HG03342 (cell line): ENCODE results near the gene SGTA.

Experiments used
- ATAC-seq: cut with Tn5 transposase; IDR thresholded peaks from one replicate; pipeline ENCODE4 v1.9.1; 2021; ENCODE audit warnings: mild to moderate bottlenecking, moderate library complexity; ENCODE audit not compliant: unreplicated experiment

Gene SGTA

DNA sequence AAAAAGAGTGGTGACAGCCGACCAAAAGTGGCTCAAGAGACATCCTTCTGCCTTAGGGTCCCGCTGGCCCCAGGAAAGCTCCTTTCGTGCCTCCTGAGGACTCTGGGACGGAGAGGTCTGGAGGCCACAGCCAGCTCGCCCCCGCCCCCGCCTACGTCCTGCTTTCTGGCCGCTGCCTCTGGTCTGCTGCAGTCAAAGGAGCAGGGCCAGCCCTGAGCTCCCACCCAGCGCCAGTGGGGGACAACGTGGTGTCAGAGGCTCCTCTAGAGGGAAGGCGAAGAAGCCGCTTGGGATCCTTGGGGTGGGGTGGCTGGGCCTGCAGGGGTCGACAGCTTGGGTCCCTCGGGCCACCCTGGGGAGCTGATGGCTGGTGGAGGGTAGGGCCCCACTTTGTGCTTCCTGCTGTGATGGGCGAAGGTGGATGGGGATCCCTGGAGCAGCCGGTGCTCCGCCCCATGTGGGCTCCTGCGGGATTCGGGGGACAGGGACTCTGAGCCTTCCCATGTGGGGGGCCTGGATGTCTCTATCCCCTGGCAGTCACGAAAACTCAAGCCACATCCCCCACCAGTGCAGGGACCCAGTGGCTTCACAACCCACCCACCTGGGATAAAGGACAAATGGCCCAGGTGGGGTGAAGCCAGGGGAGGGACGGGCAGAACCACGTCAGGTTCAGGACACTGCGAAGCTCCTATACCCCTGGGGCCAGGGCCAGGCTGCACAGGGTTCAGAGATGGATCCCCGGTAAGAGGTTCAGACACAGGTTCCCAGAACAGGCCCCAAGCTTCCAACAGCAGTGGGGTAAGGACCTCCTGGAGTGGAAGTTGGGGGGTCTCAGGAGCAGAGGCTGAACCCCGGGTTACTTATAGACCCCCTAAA lies 52.9 kb downstream of the SGTA start:
- ATAC-seq: no peak

- no peak for ATAC-seq
Observed at GRCh38 chr19:2728783-2729387, 54.2 kb downstream of the SGTA start.

- ATAC-seq: no peak
Observed at GRCh38 chr19:2727640-2727944, 55.5 kb downstream of the SGTA start.

DNA sequence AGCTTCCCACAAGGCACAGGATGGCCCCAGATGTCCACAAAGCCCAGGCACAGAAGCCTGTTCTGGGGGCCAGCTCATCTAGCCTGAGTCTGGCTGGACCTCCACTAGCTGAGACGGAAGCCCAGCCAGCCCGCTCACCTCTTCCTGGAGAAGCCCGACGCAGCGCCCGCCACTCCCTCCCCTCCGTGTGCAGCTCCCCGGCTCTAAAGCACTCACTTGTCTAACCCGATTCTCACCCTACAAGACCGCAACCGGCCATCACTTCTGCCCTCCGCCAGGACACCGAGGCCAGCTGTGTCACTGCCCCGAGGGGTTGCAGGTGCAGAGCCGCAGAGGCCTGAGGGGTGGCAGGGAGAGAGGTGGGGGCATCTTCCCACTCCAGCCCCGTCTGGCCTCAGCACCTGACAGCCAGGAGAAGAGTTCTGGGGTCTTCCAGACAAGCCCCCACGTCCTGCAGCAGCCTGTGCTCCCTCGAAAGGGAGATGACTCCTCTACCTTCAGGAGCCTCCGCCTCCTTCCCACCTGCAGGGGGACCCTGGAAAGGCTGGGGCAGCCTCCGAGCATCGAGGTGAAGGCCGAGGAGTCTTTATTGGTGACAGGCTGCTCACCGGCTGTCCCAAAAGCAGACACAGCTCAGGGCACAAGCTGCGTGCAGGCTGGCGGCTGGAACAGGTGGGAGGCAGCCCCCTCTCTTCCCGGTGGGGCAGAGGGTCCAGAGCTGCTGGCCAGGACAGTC lies 56.0 kb downstream of the SGTA start:
- no peak for ATAC-seq

DNA sequence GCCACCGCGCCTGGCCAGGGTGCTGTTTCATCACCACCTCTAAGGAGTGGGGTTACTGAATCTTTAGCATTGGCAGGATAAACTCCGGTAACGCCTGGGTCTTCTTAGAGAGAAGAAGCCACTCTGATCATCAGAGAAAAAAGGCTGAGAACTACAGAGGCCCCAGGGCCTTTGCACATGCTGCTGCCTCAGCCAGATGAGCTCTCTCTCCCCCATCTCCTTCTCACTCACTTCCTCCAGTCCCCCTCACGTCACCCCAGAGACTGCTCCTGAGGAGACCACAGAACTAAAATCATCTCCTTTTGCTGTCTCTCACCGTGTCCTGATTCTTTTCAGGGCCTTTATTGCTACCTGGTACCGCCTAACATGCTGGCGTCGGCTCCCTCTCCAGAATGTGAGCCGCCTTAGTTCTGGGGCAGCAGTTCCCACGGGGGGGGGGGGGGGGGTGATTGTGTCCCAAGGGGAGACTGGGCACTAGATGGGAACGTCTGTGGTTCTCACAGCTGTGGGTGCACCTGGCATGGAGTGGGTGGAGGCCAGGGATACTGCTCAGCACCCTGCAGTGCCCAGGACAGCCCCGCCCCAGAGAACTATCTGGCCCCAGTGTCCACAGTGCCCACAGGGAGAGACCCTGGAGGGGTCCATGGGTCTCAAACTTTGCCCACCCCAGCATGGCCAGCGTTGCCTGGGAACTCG lies 56.8 kb downstream of the SGTA start:
- no peak for ATAC-seq

DNA sequence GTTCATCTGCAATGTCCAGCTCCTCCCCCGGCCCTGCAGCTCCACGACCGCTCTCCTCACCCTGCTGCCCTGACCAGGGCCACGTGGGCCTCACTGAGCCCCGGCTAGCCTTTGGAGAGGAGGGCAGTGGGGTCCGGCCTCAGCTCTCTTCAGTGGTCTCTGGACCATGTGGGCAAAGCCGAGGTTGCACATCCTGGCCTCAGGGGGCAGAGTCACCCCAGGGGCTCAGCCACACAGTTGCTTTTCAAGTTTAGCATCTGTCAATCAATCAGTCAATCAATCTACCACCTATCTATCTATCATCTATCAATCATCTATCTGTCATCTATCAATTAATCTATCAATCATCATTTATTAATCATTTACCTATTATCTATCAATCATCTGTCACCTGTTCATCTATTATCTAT lies 58.9 kb downstream of the SGTA start:
- ATAC-seq: no peak

- ATAC-seq: no peak
Observed at GRCh38 chr19:2723747-2724146, 59.3 kb downstream of the SGTA start.

GRCh38 chr19:2723345-2723715 lies 59.7 kb downstream of the SGTA start:
- ATAC-seq: no peak

GRCh38 chr19:2722541-2723344 lies 60.3 kb downstream of the SGTA start:
- no peak for ATAC-seq

DNA sequence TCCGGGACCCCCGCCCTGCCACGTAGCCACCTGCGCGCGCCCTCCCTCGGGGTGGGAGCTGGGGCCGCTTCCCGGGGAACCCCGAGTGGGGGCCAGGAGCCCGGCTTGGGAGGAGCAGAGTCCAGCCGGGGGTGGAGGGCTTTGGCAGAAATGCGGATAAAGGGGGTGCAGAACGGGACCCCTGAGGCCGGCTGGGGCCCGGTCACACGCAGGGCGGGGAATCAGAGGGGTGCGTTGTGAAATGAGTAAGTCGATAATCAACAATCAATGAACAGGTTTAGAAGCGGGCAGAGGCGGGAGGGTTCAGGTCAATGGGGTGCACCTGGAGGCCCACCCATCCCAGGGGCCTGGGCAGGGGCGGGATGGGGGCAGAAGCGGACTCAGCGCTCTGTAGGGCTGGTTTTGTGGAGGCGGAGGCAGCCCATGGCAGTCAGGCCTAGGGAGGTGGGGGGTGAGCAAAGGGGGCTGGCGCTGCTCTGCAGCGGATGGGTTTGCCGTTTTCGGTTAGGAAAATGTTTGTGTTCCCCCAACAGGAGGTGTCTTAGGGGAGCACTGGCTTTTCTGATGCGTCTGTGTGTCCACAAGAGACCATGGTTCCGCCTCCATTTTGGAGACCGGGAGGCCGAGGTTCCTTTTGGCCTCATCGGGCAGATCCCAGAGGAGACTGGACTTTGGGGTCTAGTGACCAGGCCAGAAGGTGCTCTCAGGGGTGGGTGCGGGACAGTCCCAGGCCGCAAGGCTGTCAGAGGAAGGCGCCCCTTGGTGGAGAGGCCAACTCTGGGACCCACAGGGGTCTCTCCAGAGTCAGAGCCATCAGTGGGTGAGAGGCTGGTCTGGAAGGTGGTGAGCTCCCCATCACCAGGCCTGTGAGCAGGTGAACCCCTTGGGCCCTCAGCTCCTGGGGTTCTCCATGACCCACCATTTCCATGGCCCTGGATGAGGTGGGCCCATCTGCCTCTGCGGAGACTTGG lies 61.2 kb downstream of the SGTA start:
- no peak for ATAC-seq

DNA sequence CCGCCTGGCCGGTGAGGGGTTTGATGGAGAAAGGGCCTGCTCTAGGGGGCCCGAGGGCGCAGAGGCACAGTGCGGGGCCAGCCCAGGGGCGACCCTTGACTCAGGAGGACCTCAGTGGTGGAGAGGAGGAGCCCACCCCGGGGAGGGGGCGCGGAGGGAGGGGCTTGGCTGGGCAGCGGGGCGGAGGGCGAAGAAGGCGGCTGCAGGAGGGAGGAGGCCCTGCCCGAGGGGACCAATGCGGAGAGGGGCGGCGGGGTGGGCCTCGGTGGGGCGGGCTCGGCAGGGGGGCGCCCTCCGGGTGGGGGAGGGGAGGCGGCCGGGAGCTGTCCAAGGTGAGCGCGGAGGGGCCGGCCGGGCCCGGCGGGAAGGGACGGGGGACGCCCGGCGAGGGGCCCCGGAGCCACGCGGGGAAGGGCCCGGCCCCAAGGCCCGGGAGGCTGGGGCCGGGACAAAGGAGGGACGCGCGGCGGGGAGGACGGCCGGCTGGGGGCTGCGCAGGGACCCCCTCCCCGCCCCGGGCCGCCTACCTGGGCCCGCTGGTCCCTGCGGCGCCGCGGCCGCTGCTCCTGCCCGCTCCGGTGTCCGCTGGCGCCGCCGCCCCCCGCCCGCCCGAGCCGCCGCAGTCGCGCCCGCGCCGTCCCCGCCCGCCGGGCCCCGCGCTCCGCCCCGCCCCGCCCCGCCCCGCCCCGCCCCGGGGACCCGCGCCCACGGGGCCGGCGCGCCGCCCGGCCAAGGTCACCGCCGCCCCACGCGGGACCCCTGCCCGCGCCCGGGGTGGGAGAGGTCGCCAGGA lies 62.1 kb downstream of the SGTA start, which contains the start of gene DIRAS1:
DIRAS1 (minus strand) TSS at position 596 of the 793 bp plus-strand sequence. CDS start 3,566 bp downstream, outside the sequence.
- no peak for ATAC-seq

DNA sequence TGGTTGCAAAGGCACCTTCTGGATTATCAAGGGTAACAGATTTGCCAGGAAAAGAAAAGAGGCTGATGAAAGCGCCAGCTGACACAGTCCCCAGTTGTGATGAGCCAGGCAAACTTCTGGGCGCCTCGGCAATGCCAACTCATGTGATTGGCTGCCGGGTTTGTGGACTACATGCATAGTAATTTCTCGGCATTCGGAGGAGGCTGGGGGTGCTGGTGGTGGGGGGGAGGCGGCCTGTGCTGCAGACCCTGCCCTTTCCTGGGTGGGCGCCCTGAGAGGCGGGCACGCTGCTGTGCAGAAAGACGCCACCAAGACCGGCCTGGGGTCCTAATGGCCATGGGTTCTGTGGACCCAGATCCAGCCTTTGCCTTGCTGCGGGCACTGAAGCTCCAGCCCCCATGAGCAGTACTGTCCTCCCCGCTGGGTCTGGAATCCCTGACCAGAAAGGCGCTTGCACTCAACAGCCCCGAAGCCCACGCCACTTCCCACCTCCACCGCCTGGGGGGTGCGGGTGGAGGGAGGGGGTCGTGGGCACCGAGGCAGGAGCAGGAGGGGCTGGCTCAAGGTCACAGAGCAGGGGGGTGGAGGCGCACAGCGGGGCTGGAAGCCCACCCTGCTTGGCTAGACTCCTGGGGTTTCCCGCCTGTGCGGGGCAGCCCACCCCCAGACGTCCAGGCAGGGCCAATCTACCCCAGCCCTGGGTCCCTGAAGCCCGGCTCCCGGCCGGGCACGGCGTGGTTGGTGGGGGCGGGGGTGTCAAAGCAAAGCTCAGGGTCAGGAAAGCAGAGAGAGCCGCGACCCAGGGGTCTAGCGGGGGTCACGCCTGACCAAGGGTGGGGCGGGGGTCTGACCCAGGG lies 62.9 kb downstream of the SGTA start:
- no peak for ATAC-seq

GRCh38 chr19:2719232-2719735 lies 63.8 kb downstream of the SGTA start:
- ATAC-seq: no peak

DNA sequence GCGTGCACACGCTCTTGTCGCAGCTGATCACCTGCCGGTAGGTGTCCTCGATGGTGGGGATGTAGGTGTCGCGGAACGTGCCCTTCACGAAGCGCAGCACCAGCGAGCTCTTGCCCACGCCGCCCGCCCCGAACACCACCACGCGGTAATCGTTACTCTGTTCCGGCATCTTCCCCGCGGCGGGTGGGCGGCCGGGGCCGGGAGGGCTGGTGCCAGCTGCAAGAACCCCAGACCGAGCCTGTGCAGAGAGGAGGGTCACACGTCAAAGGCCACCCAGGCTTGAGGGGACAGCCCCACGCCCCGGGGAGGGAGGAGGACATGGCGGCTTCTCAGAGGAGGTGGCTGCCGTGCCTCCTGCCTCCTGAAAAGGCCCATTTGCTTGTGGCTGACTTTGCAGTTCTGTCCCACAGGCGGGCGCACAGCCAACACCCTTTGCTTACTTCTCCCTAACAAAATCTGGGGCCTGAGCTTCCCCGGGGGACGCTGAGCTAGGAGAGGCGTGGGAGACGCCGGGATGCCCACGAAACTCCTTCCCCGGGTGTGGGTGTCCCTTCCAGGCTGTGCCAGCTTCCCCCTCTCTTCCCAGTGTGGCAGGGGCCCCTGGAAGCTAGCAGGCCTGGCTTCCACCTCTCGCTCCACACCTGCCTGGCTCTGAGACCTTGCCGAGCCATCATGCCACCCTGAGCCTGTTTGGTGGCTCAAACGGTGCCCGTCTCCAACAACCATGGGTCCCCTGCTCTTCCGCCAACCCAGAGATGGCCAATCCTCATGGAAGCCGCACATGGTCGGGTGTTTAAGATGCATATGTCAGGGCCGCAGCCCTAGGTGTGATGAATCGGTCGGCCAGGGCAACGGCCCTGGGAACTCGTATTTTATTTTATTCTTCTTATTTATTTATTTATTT lies 65.2 kb downstream of the SGTA start:
- ATAC-seq: no peak

GRCh38 chr19:2716722-2717637 lies 66.1 kb downstream of the SGTA start:
- no peak for ATAC-seq
